Activated naive CD8-positive, alpha-beta T cell treated with anti-CD3 and anti-CD28 coated beads for 36 hours (primary cell): ENCODE measurements around the gene KCNK4. TPM values are rescaled to one million over a fixed set of nuclear protein-coding genes. Genes with fewer than 3 reads are reported as not detected.
"Not testable (repeated sequence)": the region's sequence is repeated elsewhere in the genome, so short reads cannot be mapped to it uniquely, and the experiment has no call there.

ENCODE experiments used
- DNase-seq: peaks from one replicate; pipeline ENCODE4 v3.0.0; 2021
- H3K27ac Mint-ChIP-seq: one replicate; pipeline ENCODE4 v1.8.0; 2022; ENCODE audit warnings: mild to moderate bottlenecking, moderate library complexity, mixed read lengths
- H3K27me3 Mint-ChIP-seq: one replicate; pipeline ENCODE4 v1.8.0; 2022; ENCODE audit warnings: mild to moderate bottlenecking, mixed read lengths
- H3K36me3 Mint-ChIP-seq: one replicate; pipeline ENCODE4 v1.8.0; 2021; ENCODE audit warnings: mild to moderate bottlenecking, mixed read lengths
- H3K4me1 Mint-ChIP-seq: one replicate; pipeline ENCODE4 v1.8.0; 2021; ENCODE audit warnings: mixed read lengths
- H3K4me3 Mint-ChIP-seq: one replicate; pipeline ENCODE4 v1.8.0; 2022; ENCODE audit warnings: mild to moderate bottlenecking, moderate library complexity, mixed read lengths
- H3K9me3 Mint-ChIP-seq: one replicate; pipeline ENCODE4 v1.8.0; 2022; ENCODE audit warnings: mixed read lengths
- total RNA-seq, 2 experiments: library from RNA; stranded (reverse); gene quantifications; one replicate each; pipeline ENCODE4 v1.2.3, GENCODE V29; 2021

The KCNK4 gene
- total RNA-seq, 2 experiments from 2014 or later: not detected

DNA sequence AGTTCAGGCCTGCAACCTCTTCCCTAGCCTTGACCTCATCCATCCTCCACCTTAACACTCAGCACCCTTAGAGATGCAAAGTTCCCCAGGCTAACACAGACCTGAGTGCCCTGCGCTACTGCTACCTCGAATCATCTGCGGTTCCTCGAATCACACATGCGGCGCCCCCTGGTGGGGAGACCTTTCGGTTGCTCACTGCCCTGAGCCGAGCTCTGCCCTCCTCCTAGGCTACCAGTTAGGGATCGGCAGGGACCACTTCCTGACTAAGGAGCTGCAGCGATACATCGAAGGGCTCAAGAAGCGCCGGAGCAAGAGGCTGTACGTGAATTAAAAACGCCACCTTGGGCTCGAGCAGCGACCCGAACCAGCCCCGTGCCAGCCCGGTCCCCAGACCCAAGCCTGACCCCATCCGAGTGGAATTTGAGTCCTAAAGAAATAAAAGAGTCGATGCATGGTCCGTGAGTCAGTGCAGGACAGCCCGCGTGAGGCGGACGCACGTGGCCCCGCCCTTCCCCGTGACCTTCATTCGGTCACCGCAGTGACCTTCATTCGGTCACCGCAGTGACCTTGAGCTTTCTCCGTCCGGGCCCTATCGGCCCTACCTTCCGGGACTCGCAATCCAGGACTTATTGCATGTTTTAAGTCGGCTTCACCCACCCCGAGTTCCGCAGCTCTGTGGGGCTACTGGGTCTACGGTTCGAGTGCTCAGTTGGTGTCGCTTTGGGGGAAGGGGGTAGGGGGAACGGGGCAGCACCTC is 13.4 kb downstream of the KCNK4 start:
- H3K27ac Mint-ChIP-seq: peak overlapping the region; percentile 98
- H3K4me3 Mint-ChIP-seq: peak overlapping the region; percentile 86
- DNase-seq: peak; percentile 94
- H3K9me3 Mint-ChIP-seq: no peaks in the 10 kb centered on the region
- peaks cover 35% of the 10 kb centered on the region for H3K27me3 Mint-ChIP-seq
- H3K36me3 Mint-ChIP-seq: peaks cover 14% of the 10 kb centered on the region
- peaks cover 31% of the 10 kb centered on the region for H3K4me1 Mint-ChIP-seq

GRCh38 chr11:64305075-64305690 is 14.1 kb downstream of the KCNK4 start, which contains the start of gene ESRRA:
Gene ESRRA (plus strand): TSS chr11:64305524. CDS start chr11:64307180, 1,656 bp downstream.
- DNase-seq: peak; percentile 100
- Mint-ChIP-seq H3K27me3 (peaks cover 28% of the 10 kb centered on the region), H3K36me3 (peaks cover 16% of the 10 kb centered on the region), H3K4me3 (peak within 1 kb of the TSS; percentile 98), H3K9me3 (no peaks in the 10 kb centered on the region), H3K27ac (peak within 1 kb of the TSS; percentile 98), H3K4me1 (peaks cover 32% of the 10 kb centered on the region)

GRCh38 chr11:64305691-64306562 is 14.8 kb downstream of the KCNK4 start:
- Mint-ChIP-seq H3K36me3 (peaks cover 17% of the 10 kb centered on the region), H3K4me1 (peaks cover 27% of the 10 kb centered on the region), H3K9me3 (no peaks in the 10 kb centered on the region), H3K27ac (peak overlapping the region; percentile 96), H3K4me3 (peak overlapping the region; percentile 98), H3K27me3 (peaks cover 21% of the 10 kb centered on the region)
- DNase-seq: peak; percentile 76

- peaks cover 27% of the 10 kb centered on the region for H3K4me1 Mint-ChIP-seq
- peaks cover 15% of the 10 kb centered on the region for H3K27me3 Mint-ChIP-seq
- no peaks in the 10 kb centered on the region for H3K9me3 Mint-ChIP-seq
- H3K36me3 Mint-ChIP-seq: peaks cover 17% of the 10 kb centered on the region
- H3K27ac Mint-ChIP-seq: peak overlapping the region; percentile 96
- H3K4me3 Mint-ChIP-seq: peak overlapping the region; percentile 98
- DNase-seq: no peak
Measured at GRCh38 chr11:64306563-64306875, 15.4 kb downstream of the KCNK4 start.

- H3K4me1 Mint-ChIP-seq: peaks cover 27% of the 10 kb centered on the region
- no peak for DNase-seq
- H3K4me3 Mint-ChIP-seq: peak overlapping the region; percentile 98
- peaks cover 17% of the 10 kb centered on the region for H3K36me3 Mint-ChIP-seq
- H3K27ac Mint-ChIP-seq: peak overlapping the region; percentile 96
- H3K27me3 Mint-ChIP-seq: peaks cover 10% of the 10 kb centered on the region
- no peaks in the 10 kb centered on the region for H3K9me3 Mint-ChIP-seq
Measured at GRCh38 chr11:64306876-64307622, 15.9 kb downstream of the KCNK4 start.

- H3K27ac Mint-ChIP-seq: peak overlapping the region; percentile 7
- peak overlapping the region; percentile 22 for H3K4me3 Mint-ChIP-seq
- H3K9me3 Mint-ChIP-seq, H3K27me3 Mint-ChIP-seq, DNase-seq: not testable (repeated sequence)
- peaks cover 17% of the 10 kb centered on the region for H3K36me3 Mint-ChIP-seq
- H3K4me1 Mint-ChIP-seq: peaks cover 31% of the 10 kb centered on the region
Measured at GRCh38 chr11:64307795-64308194, 16.7 kb downstream of the KCNK4 start.

DNA sequence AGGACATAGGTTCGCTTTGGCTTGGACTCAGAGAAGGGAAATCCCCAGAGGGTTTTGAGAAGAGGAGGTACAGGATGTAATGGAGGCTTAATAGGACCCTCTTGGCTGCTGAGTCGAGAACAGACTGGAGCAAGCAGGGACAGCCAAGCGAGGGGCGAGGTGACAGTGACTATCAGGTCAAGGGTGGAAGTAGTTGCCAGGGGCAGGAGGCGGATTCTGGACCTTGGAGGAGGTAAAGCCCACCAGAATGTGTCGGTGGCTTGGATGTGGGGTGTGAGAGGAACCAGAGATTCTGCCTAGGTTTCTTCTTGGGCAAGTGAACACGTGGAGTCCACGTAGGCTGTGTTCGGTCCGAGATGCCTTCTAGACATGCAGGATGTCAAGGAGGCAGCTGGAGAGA is 21.8 kb downstream of the KCNK4 start:
- Mint-ChIP-seq H3K4me1 (peaks cover 33% of the 10 kb centered on the region), H3K27ac (peak overlapping the region; percentile 74), H3K9me3 (no peaks in the 10 kb centered on the region), H3K36me3 (peaks cover 26% of the 10 kb centered on the region), H3K27me3 (no peaks in the 10 kb centered on the region), H3K4me3 (no peak overlapping the region)
- no peak for DNase-seq

DNA sequence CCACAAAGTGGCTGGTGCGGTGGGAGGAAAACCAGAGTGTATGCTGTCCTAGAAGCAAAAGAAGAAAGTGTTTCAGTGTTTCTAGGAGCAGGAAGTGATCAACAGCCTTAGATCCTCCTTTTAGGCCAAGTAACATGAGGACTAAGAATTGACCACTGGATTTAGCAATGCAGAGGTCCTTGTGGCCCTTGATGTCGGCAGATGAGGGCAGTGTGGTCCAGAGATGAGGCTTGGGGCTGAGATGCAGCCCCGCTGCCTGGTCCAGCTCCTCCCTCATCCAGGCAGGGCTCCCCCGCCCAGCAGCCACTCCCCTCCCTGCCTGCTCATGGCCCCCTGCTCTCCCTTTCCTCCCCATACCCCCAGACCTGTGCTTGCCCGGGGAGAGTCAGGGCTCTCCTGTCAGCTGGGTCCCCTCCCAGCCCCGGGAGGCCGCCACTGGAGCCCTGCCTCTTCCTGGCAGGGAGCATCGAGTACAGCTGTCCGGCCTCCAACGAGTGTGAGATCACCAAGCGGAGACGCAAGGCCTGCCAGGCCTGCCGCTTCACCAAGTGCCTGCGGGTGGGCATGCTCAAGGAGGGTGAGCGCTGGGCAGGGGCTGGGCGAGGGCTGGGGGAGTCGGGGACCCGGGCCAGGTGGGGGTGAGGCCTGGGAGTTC is 22.5 kb downstream of the KCNK4 start:
- Mint-ChIP-seq H3K4me1 (peaks cover 34% of the 10 kb centered on the region), H3K9me3 (no peaks in the 10 kb centered on the region), H3K27ac (peak overlapping the region; percentile 74), H3K27me3 (no peaks in the 10 kb centered on the region), H3K4me3 (no peak overlapping the region), H3K36me3 (peaks cover 25% of the 10 kb centered on the region)
- no peak for DNase-seq

DNA sequence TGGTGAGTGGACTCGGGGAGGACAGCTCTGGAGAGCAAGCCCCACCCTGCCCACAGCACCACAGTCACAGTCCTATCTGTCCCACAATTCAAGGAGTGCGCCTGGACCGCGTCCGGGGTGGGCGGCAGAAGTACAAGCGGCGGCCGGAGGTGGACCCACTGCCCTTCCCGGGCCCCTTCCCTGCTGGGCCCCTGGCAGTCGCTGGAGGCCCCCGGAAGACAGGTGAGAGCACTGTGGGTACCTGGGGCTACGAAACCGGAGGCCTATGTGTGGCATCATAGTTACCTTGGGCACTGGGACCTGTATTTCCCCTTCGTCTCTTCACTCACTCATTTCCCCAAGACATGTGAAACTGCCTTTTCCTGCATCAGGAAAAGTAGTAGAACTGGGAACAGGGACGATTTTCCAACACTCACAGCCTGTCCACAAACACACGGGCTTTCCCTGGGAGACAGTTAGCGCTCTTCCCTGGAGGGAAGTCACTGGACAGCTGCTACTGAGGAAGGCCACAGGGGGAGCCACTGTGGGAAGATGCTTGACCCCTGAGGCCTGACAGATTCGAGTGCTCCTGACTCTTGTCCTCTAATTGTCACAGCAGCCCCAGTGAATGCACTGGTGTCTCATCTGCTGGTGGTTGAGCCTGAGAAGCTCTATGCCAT is 23.2 kb downstream of the KCNK4 start:
- Mint-ChIP-seq H3K9me3 (no peaks in the 10 kb centered on the region), H3K36me3 (peaks cover 29% of the 10 kb centered on the region), H3K4me1 (peaks cover 39% of the 10 kb centered on the region), H3K27ac (no peak overlapping the region), H3K4me3 (no peak overlapping the region), H3K27me3 (no peaks in the 10 kb centered on the region)
- no peak for DNase-seq

DNA sequence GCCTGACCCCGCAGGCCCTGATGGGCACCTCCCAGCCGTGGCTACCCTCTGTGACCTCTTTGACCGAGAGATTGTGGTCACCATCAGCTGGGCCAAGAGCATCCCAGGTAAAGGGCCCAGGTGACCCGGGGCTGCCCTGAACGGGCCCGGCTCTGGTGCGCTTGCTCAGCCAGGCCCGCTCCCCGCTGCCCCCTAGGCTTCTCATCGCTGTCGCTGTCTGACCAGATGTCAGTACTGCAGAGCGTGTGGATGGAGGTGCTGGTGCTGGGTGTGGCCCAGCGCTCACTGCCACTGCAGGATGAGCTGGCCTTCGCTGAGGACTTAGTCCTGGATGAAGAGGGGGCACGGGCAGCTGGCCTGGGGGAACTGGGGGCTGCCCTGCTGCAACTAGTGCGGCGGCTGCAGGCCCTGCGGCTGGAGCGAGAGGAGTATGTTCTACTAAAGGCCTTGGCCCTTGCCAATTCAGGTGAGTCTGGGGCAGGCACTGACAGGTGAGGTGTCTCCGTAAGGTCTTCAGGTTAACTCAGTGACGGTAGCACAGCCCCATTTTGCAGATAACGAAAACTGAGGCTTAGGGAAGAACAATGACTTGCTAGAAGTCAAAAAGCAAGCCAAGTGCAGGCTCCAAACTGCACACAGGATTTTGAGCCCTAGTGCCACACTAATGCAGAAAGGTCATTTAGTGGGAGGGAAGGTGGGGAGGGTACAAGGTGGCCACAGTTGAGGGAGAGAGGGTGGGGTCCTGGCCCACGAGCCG is 23.9 kb downstream of the KCNK4 start:
- Mint-ChIP-seq H3K4me3 (peak overlapping the region; percentile 7), H3K4me1 (peaks cover 43% of the 10 kb centered on the region), H3K9me3 (no peaks in the 10 kb centered on the region), H3K27me3 (no peaks in the 10 kb centered on the region), H3K36me3 (peaks cover 30% of the 10 kb centered on the region), H3K27ac (peak overlapping the region; percentile 20)
- DNase-seq: no peak

GRCh38 chr11:64315667-64316526 is 24.8 kb downstream of the KCNK4 start:
- peak overlapping the region; percentile 94 for H3K4me3 Mint-ChIP-seq
- H3K36me3 Mint-ChIP-seq: peaks cover 30% of the 10 kb centered on the region
- peak overlapping the region; percentile 100 for H3K27ac Mint-ChIP-seq
- not testable (repeated sequence) for H3K9me3 Mint-ChIP-seq, H3K27me3 Mint-ChIP-seq, DNase-seq
- H3K4me1 Mint-ChIP-seq: peaks cover 44% of the 10 kb centered on the region

GRCh38 chr11:64316672-64317324 is 25.7 kb downstream of the KCNK4 start:
- Mint-ChIP-seq H3K4me1 (peaks cover 47% of the 10 kb centered on the region), H3K27me3 (no peaks in the 10 kb centered on the region), H3K36me3 (peaks cover 33% of the 10 kb centered on the region), H3K27ac (peak overlapping the region; percentile 100), H3K9me3 (no peaks in the 10 kb centered on the region), H3K4me3 (peak overlapping the region; percentile 94)
- DNase-seq: no peak
